ENCODE measurements around the gene CCDC121. TPM values are rescaled to one million over a fixed set of nuclear protein-coding genes. Genes with fewer than 3 reads are reported as not detected.

CCDC121 gene
- total and polyA plus RNA-seq, 10 of the 15 experiments (the other 5 are each of a cell fraction or from before 2014, with no cell fraction given): 0.34 to 1.2 (median 0.63) TPM

DNA sequence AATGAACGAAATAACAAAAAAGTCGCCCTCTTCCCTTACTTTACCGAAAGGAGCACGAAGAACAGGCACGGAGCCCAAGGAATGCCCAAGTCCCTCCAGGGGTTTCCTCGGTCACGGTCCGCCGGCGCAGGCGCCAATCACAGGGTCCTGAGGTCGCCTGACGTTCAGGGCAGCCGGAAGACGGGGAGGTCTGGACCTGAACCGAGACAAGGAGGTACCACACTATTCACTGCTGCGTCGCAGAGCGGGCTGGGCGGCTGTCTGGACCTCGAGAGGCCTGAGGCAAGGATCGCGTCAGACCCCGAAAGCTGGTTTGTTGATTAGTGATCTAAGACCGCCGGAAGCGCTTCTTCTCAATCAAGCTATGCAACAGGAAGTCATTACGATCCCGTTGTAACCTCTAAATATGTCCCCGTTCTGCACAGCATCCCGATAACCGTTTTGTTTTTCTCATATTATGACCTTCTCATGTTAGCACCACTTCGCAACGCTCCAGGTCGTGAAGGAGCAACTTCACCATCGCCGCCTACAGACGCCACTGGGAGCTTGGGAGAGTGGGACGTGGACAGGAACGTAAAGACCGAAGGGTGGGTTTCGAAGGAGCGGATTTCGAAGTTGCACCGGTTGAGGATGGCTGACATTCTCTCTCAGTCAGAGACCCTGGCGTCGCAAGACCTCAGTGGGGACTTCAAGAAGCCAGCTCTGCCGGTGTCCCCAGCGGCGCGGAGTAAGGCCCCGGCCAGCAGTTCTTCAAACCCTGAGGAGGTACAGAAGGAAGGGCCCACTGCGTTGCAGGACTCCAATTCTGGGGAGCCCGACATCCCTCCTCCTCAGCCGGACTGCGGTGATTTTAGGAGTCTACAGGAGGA lies 34.7 kb upstream of the CCDC121 start, which contains the start of the genes SLC4A1AP and SUPT7L (continued):
- 0 out of 2 replicates have a peak, but pooled peaks have one; percentile 39 for TF ChIP-seq GATAD2B (conservative IDR thresholded peaks at IDR 0.05; ENCODE audit: low read depth)
- TF ChIP-seq MYB (IDR thresholded peaks at IDR 0.05; ENCODE audit: borderline replicate concordance, low read depth, low read length): 0 out of 2 replicates have a peak, but pooled peaks have one; percentile 23
- TF ChIP-seq, protein P1, sequence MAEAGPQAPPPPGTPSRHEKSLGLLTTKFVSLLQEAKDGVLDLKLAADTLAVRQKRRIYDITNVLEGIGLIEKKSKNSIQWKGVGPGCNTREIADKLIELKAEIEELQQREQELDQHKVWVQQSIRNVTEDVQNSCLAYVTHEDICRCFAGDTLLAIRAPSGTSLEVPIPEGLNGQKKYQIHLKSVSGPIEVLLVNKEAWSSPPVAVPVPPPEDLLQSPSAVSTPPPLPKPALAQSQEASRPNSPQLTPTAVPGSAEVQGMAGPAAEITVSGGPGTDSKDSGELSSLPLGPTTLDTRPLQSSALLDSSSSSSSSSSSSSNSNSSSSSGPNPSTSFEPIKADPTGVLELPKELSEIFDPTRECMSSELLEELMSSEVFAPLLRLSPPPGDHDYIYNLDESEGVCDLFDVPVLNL (IDR thresholded peaks at IDR 0.05; ENCODE audit: low read depth, low read length): no peak
- TF ChIP-seq SUZ12 (IDR thresholded peaks at IDR 0.05; ENCODE audit: unreplicated experiment): no peak
- TF ChIP-seq CHD4 (IDR thresholded peaks at IDR 0.05): no peak
- TF ChIP-seq NRF1 (conservative IDR thresholded peaks at IDR 0.05; ENCODE audit: low read depth, low read length): 0 out of 2 replicates have a peak, but pooled peaks have one; percentile 7
- TF ChIP-seq MEF2A (IDR thresholded peaks at IDR 0.05; ENCODE audit: insufficient read depth, low read depth, low read length): 0 out of 2 replicates have a peak, but pooled peaks have one; percentile 50
- no peak; the same call in 1 of the 2 replicates for TF ChIP-seq DPF2 (IDR thresholded peaks at IDR 0.05)
- TF ChIP-seq PAX8 (IDR thresholded peaks at IDR 0.05): no peak; the same call in none of the 2 replicates
- TF ChIP-seq, protein P2, sequence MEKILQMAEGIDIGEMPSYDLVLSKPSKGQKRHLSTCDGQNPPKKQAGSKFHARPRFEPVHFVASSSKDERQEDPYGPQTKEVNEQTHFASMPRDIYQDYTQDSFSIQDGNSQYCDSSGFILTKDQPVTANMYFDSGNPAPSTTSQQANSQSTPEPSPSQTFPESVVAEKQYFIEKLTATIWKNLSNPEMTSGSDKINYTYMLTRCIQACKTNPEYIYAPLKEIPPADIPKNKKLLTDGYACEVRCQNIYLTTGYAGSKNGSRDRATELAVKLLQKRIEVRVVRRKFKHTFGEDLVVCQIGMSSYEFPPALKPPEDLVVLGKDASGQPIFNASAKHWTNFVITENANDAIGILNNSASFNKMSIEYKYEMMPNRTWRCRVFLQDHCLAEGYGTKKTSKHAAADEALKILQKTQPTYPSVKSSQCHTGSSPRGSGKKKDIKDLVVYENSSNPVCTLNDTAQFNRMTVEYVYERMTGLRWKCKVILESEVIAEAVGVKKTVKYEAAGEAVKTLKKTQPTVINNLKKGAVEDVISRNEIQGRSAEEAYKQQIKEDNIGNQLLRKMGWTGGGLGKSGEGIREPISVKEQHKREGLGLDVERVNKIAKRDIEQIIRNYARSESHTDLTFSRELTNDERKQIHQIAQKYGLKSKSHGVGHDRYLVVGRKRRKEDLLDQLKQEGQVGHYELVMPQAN (conservative IDR thresholded peaks at IDR 0.05): no peak; the same call in none of the 2 replicates
- TF ChIP-seq, protein P3, sequence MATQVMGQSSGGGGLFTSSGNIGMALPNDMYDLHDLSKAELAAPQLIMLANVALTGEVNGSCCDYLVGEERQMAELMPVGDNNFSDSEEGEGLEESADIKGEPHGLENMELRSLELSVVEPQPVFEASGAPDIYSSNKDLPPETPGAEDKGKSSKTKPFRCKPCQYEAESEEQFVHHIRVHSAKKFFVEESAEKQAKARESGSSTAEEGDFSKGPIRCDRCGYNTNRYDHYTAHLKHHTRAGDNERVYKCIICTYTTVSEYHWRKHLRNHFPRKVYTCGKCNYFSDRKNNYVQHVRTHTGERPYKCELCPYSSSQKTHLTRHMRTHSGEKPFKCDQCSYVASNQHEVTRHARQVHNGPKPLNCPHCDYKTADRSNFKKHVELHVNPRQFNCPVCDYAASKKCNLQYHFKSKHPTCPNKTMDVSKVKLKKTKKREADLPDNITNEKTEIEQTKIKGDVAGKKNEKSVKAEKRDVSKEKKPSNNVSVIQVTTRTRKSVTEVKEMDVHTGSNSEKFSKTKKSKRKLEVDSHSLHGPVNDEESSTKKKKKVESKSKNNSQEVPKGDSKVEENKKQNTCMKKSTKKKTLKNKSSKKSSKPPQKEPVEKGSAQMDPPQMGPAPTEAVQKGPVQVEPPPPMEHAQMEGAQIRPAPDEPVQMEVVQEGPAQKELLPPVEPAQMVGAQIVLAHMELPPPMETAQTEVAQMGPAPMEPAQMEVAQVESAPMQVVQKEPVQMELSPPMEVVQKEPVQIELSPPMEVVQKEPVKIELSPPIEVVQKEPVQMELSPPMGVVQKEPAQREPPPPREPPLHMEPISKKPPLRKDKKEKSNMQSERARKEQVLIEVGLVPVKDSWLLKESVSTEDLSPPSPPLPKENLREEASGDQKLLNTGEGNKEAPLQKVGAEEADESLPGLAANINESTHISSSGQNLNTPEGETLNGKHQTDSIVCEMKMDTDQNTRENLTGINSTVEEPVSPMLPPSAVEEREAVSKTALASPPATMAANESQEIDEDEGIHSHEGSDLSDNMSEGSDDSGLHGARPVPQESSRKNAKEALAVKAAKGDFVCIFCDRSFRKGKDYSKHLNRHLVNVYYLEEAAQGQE (IDR thresholded peaks at IDR 0.05; ENCODE audit: low read depth, low read length): 0 out of 2 replicates have a peak, but pooled peaks have one; percentile 35
- peak; percentile 89 for TF ChIP-seq HDAC2 (IDR thresholded peaks at IDR 0.05)
- TF ChIP-seq, protein P4, sequence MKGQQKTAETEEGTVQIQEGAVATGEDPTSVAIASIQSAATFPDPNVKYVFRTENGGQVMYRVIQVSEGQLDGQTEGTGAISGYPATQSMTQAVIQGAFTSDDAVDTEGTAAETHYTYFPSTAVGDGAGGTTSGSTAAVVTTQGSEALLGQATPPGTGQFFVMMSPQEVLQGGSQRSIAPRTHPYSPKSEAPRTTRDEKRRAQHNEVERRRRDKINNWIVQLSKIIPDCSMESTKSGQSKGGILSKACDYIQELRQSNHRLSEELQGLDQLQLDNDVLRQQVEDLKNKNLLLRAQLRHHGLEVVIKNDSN (IDR thresholded peaks at IDR 0.05; ENCODE audit: borderline replicate concordance, extremely low read length, insufficient read depth, low read depth, low read length): peak; percentile 23
- TF ChIP-seq NFYA (IDR thresholded peaks at IDR 0.05; ENCODE audit: borderline replicate concordance, low read depth, low read length): no peak
- TF ChIP-seq CREB1 (IDR thresholded peaks at IDR 0.05; ENCODE audit: low read depth): peak; percentile 78
- TF ChIP-seq SMARCA5 (IDR thresholded peaks at IDR 0.05): peak; percentile 70
- TF ChIP-seq ASH2L (IDR thresholded peaks at IDR 0.05; ENCODE audit: borderline replicate concordance, low read depth): no peak
- peak; percentile 95 for TF ChIP-seq IKZF1 (conservative IDR thresholded peaks at IDR 0.05)
- no peak for TF ChIP-seq NFXL1 (IDR thresholded peaks at IDR 0.05; ENCODE audit: borderline replicate concordance)
- no peak for TF ChIP-seq BMI1 (IDR thresholded peaks at IDR 0.05; ENCODE audit: borderline replicate concordance)
- TF ChIP-seq IRF4 (IDR thresholded peaks at IDR 0.05; ENCODE audit: low read depth, low read length): peak; percentile 89
- TF ChIP-seq ZZZ3 (IDR thresholded peaks at IDR 0.05; ENCODE audit: control insufficient read depth, insufficient read length, low read depth): peak; percentile 89
- TF ChIP-seq NBN (IDR thresholded peaks at IDR 0.05): peak; percentile 99

Measured in GM12878 (cell line).